DND-41 (cell line): ENCODE measurements around the gene CCDC107.

Source experiments
- ATAC-seq: fragments of 200-7000 bp; cut with Tn5 transposase; 3 replicates; pipeline ENCODE4 v1.9.1; 2021; ENCODE audit warnings: low read depth; ENCODE audit not compliant: insufficient read depth
- DNase-seq: peaks from one replicate; pipeline ENCODE4 v3.0.0-alpha.2; 2020
- H2AFZ ChIP-seq: 2 replicates; pipeline ENCODE4 v1.6.0; 2012; ENCODE audit warnings: low read depth, low read length
- H3K27ac ChIP-seq: 2 replicates; pipeline ENCODE4 v1.5.1; 2012; ENCODE audit warnings: low read length, inconsistent platforms
- H3K27me3 ChIP-seq: fragments of 200-600 bp; sonication (generic); 2 replicates; pipeline ENCODE4 v1.6.0; 2012; ENCODE audit warnings: low read length, mild to moderate bottlenecking, inconsistent platforms; ENCODE audit not compliant: insufficient read depth, poor library complexity
- H3K36me3 ChIP-seq: 2 replicates; pipeline ENCODE4 v1.5.1; 2012; ENCODE audit warnings: low read length, inconsistent platforms; ENCODE audit not compliant: insufficient read depth
- H3K4me1 ChIP-seq: 2 replicates; pipeline ENCODE4 v1.5.1; 2012; ENCODE audit warnings: mild to moderate bottlenecking, low read length; ENCODE audit not compliant: insufficient read depth
- H3K4me2 ChIP-seq: 2 replicates; pipeline ENCODE4 v1.6.0; 2012; ENCODE audit warnings: mild to moderate bottlenecking, moderate library complexity, low read length, inconsistent platforms; ENCODE audit not compliant: insufficient read depth
- H3K4me3 ChIP-seq, 2 experiments: fragments of 200-600 bp in 1 of 2; shearing (Covaris generic) in 1 of 2; 2 replicates each; pipeline ENCODE4 v1.5.1; 2012 to 2016; ENCODE audit warnings: inconsistent platforms in 2 of 2, low read length in 2 of 2, mild to moderate bottlenecking in 2 of 2, low read depth in 1 of 2, moderate library complexity in 1 of 2
- H3K79me2 ChIP-seq: 2 replicates; pipeline ENCODE4 v1.6.0; 2012; ENCODE audit warnings: low read length, inconsistent platforms; ENCODE audit not compliant: insufficient read depth
- H3K9ac ChIP-seq: 2 replicates; pipeline ENCODE4 v1.6.0; 2012; ENCODE audit warnings: low read depth, mild to moderate bottlenecking, inconsistent platforms, low read length, moderate library complexity
- H3K9me3 ChIP-seq: 2 replicates; pipeline ENCODE4 v1.5.1; 2012; ENCODE audit warnings: low read length, moderate library complexity, mild to moderate bottlenecking, inconsistent platforms; ENCODE audit not compliant: insufficient read depth, severe bottlenecking
- H4K20me1 ChIP-seq: 2 replicates; pipeline ENCODE4 v1.6.0; 2012; ENCODE audit warnings: low read length; ENCODE audit not compliant: insufficient read depth
- EZH2 ChIP-seq: IDR thresholded peaks from 3 replicates; pipeline ENCODE4 v1.6.1; 2012; ENCODE audit warnings: borderline replicate concordance, low read depth, mild to moderate bottlenecking, moderate library complexity, low read length, inconsistent platforms; ENCODE audit not compliant: severe bottlenecking
- TF ChIP-seq, protein P1 (sequence below): IDR thresholded peaks from 2 replicates; pipeline ENCODE4 v1.5.1; 2012; ENCODE audit warnings: borderline replicate concordance, low read length, moderate library complexity, mild to moderate bottlenecking; ENCODE audit not compliant: poor library complexity, severe bottlenecking; ENCODE audit errors: extremely low read depth

CCDC107 gene

DNA sequence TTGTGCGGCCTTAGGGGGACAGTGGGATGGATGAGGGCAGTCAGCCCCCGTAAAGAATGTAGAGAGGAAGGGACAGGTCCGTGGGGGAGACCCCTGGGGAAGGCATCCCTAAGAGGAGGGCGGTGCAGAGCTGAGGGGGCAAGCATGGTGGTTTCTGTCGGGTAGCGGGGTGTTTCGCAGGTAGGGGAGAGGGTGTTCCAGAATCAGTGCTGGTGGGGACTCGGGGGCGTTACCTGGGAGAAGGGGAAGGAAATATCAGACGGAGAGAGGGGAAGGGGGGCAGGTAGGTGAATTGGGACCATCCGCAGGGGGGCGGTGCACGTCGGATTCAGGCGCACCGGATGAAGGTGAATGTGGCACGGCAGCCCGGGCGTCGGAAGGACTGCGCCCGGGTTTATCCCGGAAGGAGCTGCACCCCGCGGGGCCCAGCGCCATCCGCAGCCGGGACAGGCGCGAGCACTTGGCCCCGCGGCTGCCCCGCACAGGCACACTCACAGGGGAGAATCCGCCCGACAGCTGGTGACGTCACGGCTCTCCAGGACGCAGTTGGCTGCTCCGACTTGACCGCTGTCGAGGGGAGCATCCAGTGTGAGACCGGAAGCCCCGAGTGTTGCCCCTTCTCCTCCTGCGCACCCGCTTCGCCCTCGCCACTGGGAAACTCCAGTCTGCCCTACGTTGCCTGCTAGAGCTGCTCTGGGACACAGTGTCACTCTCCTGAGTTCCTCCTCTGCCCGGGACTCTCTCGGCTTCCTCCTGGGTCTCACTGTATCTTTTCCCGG, 41.2 kb upstream of the CCDC107 start:
- peak overlapping the region; percentile 71 for H3K4me2 ChIP-seq

DNA sequence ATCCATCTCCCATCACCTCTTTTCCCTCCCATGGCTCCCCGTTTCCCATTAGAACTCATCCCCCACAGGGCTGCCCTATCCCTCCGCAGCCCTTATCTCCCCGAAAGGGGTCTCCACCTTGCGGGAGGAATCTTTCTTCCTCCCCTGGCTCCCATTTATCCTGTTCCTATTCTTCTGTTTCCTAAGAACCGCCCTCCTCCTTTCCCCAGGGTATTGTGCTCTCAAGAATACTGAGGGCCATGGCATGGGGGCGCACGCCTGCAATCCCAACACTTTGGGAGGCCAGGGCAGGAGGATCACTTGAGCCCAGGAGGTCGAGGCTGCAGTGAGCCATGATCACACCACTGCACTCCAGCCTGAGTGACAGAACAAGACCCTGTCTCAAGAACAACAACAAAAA, 40.5 kb upstream of the CCDC107 start:
- H3K27ac ChIP-seq, result peak overlapping the region; percentile 99
- H2AFZ ChIP-seq, result no peak overlapping the region
- no peaks in the 10 kb centered on the region for H3K9me3 ChIP-seq
- H3K4me3 ChIP-seq, result peak overlapping the region in 1 of 2 experiments; percentile 54; a peak in 1 of 4 replicates
- H3K9ac ChIP-seq, result peak overlapping the region; percentile 70
- H3K36me3 ChIP-seq, result peaks cover 5% of the 10 kb centered on the region; the same call in 1 of the 2 replicates
- peaks cover 78% of the 10 kb centered on the region for H3K4me1 ChIP-seq
- no peak for ATAC-seq
- peak overlapping the region; percentile 71 for H3K4me2 ChIP-seq
- H4K20me1 ChIP-seq, result no peaks in the 10 kb centered on the region
- no peaks in the 10 kb centered on the region for H3K27me3 ChIP-seq
- DNase-seq, result no peak
- H3K79me2 ChIP-seq, result peaks cover 19% of the 10 kb centered on the region
- TF ChIP-seq, protein P1, sequence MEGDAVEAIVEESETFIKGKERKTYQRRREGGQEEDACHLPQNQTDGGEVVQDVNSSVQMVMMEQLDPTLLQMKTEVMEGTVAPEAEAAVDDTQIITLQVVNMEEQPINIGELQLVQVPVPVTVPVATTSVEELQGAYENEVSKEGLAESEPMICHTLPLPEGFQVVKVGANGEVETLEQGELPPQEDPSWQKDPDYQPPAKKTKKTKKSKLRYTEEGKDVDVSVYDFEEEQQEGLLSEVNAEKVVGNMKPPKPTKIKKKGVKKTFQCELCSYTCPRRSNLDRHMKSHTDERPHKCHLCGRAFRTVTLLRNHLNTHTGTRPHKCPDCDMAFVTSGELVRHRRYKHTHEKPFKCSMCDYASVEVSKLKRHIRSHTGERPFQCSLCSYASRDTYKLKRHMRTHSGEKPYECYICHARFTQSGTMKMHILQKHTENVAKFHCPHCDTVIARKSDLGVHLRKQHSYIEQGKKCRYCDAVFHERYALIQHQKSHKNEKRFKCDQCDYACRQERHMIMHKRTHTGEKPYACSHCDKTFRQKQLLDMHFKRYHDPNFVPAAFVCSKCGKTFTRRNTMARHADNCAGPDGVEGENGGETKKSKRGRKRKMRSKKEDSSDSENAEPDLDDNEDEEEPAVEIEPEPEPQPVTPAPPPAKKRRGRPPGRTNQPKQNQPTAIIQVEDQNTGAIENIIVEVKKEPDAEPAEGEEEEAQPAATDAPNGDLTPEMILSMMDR, result no peak
- no peak for TF ChIP-seq EZH2

More for the DNA sequence above, 41.2 kb upstream of the CCDC107 start:
- ATAC-seq (no peak), DNase-seq (no peak)
- H3K4me3 ChIP-seq, result no peak overlapping the region
- peak overlapping the region; percentile 99 for H3K27ac ChIP-seq
- peaks cover 71% of the 10 kb centered on the region for H3K4me1 ChIP-seq
- no peak for TF ChIP-seq EZH2
- TF ChIP-seq, protein P1, result no peak
- peaks cover 19% of the 10 kb centered on the region for H3K79me2 ChIP-seq
- H3K9me3 ChIP-seq, result no peaks in the 10 kb centered on the region
- H3K36me3 ChIP-seq, result peaks cover 5% of the 10 kb centered on the region; the same call in 1 of the 2 replicates
- no peaks in the 10 kb centered on the region for H3K27me3 ChIP-seq
- H4K20me1 ChIP-seq, result no peaks in the 10 kb centered on the region
- no peak overlapping the region for H2AFZ ChIP-seq
- peak overlapping the region; percentile 70 for H3K9ac ChIP-seq

DNA sequence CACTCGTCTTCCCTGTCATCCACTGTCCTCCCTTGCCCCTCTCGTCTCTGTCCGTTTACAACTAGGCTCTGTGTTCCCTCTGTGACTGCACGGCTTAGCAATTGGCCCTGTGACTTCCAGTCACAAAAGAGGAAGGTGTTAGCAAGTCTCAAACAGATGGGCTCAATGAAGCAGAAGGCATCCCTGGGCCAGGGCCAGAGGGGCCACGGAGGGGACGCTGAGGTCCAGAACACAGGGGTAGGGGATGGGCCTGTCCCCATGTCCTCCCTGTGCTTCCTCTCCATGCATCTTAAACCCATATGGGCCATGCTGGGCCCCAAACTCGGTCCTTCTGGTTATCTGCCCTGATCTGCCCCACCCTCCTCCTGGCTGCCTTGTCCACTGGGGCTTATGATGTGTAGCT, 39.8 kb upstream of the CCDC107 start, which contains the start of gene CD72:
CD72 (minus strand) TSS at position 89 of the 403 bp plus-strand sequence. CDS start 110 bp downstream, outside the sequence.
- no peaks in the 10 kb centered on the region for H4K20me1 ChIP-seq
- peak within 1 kb of the TSS; percentile 71 for H3K4me2 ChIP-seq
- DNase-seq, result no peak
- H3K27me3 ChIP-seq, result no peaks in the 10 kb centered on the region
- no peak for ATAC-seq
- peak within 1 kb of the TSS in 1 of 2 experiments; percentile 54; a peak in 2 of 4 replicates for H3K4me3 ChIP-seq
- TF ChIP-seq EZH2, result no peak
- TF ChIP-seq, protein P1, result no peak
- peak within 1 kb of the TSS; percentile 29; the same call in 1 of the 2 replicates for H2AFZ ChIP-seq
- peaks cover 19% of the 10 kb centered on the region for H3K79me2 ChIP-seq
- H3K36me3 ChIP-seq, result peaks cover 5% of the 10 kb centered on the region; the same call in 1 of the 2 replicates
- H3K9me3 ChIP-seq, result no peaks in the 10 kb centered on the region
- peaks cover 78% of the 10 kb centered on the region for H3K4me1 ChIP-seq
- peak within 1 kb of the TSS; percentile 99 for H3K27ac ChIP-seq
- H3K9ac ChIP-seq, result peak within 1 kb of the TSS; percentile 70
